HG03280 (cell line): ENCODE measurements around the gene TERB1.

ENCODE experiments used
- ATAC-seq: cut with Tn5 transposase; IDR thresholded peaks from one replicate; pipeline ENCODE4 v1.9.1; 2021; ENCODE audit warnings: mild to moderate bottlenecking, moderate library complexity; ENCODE audit not compliant: unreplicated experiment

Gene TERB1

DNA sequence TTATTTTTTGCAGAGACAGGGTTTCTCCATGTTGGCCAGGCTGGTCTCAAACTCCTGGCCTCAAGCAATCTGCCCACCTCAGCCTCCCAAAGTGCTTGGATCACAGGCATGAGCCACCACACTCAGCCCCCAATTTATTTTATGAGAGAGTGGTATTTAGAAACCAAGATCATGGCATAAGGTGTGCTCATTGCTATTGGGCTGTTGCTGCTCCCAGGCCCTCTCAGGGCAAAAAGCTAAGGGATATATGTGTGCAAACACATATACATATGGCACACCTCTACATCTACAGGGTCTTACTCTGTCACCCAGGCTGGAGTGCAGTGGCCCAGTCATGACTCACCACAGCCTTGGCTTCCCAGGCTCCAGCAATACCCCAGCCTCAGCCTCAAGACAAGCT, 89.8 kb downstream of the TERB1 start:
- no peak for ATAC-seq

DNA sequence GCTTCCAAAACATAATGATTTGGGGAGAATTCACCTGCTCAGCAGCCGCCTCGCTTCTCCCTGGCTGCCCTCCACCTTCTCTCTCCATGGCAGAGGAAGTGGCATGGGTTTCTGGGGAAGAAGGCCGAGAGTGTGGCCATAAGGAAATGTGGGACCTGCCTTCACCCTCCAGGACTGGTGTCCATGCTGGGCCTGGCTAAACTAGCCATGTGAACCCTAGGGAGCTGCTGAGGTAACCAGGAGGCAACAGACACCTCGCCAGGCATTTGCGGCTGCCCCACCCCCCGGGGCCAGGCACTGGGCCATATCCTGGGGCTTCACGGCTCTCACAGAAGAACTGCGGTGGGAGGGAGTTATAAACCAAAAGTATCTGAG, 94.9 kb downstream of the TERB1 start:
- ATAC-seq: no peak

DNA sequence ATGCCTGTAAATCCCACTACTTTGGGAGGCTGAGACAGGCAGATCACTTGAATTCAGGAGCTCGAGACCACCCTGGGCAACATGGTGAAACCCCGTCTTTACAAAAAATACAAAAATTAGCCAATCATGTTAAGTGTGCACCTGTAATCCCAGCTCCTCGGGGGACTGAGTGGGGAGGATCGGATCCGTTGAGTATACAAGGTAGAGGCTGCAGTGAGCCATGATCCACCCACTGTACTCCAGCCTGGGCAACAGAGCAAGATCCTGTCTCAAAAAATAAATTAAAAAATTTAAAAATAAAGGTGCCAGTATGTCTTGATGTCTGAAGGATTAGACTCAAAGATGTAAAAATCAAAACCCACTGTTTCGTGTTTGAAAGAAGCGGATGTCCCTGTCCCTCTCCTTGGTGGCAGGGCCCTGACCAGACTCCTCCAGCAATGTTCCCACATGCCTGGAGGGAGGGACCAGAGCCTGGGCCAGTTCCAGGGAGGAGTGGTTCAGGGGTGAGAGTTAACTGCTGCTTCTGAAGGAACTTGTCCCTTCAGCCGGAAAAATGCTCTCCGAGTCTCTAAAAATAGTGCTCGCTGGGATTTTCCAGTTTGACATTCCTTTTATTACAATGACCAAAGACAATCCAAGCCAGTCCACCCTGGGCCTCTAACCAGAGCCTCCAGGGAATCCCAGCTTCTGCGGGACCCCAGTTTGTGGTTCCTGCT, 95.4 kb downstream of the TERB1 start:
- no peak for ATAC-seq
